Islet precursor cell (in vitro differentiated cells): ENCODE results near the gene LOXL1.
"Not testable (repeated sequence)": the region's sequence is repeated elsewhere in the genome, so short reads cannot be mapped to it uniquely, and the experiment has no call there.

ENCODE experiments used
- DNase-seq: peaks from one replicate; pipeline ENCODE4 v3.0.0-alpha.2; 2018

Gene LOXL1

DNA sequence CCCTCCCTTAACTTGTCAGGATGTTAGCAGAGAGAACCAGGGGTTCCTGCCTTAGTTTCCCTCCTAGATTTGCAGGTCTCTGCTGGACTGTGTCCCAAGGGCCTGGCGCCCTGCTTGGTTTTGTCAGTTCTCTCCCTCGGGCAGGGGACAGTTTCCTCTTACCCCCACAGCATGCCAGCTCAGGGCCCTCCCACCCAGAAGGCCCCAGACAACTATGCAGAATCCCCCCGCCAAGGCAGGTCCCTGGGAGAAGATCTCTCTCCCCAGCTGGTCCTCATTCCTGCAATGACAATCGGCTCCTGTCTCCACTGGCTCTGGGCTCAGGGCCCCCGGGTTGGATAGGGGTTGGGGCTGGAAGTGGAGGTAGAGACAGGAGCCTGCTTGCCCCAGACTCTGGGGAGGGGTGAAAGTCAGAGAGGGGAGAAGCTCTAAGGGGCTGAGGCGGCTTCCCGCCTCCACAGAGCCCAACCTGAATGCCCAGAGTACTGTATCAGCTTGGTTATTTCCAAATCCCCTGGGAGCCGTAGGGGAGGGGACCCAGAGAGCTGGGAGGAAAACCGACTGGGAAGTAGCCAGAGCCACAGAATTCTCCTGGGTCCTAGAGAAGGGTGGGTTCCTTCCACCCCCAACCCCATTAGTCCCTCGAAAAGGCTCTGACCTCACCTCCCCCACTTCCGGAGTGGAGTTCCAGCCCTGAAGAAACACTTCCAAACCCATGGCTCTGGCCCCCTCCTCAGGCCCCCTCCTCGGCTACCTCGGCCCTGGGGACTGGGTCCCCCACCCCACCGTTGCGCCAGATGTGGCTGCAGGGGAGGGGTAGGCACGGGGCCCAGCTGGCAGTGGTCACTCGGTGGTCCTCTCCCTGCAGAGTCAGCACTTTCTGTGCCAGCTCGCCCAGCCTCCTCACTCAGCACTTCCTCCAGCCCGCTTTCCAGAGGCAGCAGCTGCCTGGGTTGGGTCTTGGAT, 3.8 kb upstream of the LOXL1 start:
- DNase-seq: peak; percentile 66

DNA sequence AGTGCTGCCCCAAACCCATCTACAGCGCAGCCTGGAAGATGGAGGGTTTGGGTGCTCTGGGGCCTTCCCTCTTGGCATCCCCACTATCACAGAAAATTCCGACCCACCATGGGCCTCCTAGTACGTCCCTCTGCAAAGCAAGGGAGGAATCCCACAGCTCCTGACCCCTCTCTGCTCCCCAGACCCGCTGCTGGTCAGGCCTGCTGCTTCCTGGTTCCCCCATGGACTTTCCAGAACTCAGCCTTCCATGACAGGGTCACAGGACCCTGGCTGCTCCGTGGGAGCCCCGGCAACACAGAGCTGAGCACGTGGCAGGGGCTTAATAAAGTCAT, 3.1 kb upstream of the LOXL1 start:
- DNase-seq: no peak

DNA sequence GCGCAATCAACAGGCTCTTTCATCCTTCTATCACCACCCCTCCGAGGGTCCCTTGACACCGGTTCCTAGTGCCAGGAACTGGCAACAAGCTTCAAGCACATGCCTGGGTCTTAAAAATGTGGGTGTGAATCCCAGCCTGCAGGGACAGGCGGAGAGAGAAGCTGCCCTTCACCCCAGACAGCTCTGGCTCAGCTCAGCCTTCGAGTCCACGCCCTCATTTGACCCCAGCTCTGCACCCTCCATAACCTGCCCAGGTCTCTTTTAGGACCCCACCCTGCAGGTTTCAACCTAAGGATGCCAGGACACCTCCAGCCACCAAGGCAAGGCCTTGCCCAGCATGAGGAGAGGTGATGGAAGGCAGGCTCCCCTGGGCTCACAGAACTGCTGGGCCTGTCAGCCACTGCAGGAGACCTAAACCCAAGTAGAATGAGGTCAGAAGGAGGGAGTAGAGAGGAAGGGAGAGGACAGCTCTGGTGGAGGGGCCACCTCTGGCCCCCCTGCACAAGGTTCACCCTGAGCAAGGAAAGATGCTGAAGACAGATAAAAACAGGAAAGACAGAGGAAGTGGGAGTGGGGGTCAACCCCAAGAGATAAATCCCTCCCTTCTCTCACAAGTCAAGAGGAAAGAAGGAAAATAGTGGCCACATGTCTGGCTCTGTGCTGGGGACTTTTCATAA, 2.6 kb upstream of the LOXL1 start:
- peak; percentile 53 for DNase-seq

DNA sequence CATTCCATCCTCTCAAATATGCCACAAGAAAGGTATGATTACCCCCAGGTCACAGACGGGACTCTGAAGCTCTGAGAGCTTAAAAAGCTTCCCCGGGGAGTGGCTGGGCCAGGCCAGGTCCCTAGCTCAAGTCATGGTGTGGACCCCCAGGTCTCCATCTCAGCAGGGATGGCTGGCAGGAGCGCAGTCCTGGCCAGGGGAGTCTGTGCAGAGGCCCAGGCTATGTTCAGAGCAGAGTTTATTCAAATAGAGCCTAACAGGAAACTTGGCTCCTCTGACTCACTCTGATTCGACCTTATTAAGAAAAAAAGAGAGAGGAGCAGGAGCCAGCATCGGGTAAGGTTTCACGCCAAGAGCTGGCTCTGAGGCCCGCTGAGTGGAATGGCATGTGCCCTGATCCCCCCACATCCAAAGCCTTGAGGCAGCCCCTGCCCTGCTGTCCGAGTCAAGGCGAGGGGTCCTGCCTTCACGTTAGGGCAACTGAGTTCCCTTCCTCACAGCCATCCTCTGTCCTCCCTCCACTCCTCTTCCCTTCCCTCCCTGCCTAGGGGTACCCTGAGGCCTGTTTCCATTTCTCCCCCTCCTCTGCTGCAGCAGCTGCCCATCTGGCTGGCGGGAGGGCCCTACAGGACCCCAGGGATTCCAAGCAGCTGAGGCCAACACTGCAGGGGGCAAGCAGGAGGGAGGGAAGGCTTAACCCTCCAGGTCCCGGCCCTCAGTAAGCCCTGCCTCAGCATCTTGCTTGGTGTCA, 1.9 kb upstream of the LOXL1 start:
- DNase-seq: peak; percentile 57

DNA sequence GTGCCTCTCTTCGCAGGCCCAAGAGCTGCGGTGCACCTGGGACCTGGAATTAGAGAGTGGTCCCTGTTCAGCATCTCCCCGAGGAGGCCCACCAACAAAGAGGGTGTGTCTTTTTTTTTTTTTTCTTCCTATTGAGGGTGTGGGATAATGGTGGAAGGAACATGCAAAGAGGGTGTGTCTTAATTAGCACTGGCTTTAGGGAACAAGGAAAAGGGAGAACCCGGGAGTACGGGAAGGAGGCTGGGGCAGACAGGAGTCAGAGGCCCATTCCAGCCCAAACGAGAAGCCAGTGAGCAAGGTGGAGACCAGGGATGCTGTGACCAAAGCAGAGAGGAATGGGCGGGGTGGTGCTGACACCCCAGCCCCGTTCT, 429 bp upstream of the LOXL1 start:
- no peak for DNase-seq

DNA sequence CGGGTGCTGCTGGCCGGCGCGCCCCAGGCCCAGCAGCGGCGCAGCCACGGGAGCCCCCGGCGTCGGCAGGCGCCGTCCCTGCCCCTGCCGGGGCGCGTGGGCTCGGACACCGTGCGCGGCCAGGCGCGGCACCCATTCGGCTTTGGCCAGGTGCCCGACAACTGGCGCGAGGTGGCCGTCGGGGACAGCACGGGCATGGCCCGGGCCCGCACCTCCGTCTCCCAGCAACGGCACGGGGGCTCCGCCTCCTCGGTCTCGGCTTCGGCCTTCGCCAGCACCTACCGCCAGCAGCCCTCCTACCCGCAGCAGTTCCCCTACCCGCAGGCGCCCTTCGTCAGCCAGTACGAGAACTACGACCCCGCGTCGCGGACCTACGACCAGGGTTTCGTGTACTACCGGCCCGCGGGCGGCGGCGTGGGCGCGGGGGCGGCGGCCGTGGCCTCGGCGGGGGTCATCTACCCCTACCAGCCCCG, 777 bp downstream of the LOXL1 start:
- DNase-seq: peak; percentile 76

DNA sequence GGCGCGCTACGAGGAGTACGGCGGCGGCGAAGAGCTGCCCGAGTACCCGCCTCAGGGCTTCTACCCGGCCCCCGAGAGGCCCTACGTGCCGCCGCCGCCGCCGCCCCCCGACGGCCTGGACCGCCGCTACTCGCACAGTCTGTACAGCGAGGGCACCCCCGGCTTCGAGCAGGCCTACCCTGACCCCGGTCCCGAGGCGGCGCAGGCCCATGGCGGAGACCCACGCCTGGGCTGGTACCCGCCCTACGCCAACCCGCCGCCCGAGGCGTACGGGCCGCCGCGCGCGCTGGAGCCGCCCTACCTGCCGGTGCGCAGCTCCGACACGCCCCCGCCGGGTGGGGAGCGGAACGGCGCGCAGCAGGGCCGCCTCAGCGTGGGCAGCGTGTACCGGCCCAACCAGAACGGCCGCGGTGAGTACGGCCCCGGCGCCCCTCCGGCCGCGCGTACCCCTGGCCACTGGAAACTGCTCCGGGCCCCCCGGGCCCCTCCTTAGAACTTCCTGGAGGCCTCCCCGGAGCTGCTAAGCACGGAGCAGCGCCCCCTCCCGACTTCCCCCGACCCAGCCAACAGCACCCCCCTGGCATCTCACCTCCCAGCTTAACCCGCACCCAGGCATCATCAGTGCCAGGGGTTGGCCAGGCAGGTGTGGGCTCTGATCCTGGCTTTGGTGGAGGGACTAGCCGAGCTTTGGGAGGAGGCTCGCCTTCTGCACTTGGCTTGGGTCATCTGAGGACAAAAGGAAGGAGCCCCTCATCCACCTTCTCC, 1.4 kb downstream of the LOXL1 start:
- DNase-seq: peak; percentile 78

DNA sequence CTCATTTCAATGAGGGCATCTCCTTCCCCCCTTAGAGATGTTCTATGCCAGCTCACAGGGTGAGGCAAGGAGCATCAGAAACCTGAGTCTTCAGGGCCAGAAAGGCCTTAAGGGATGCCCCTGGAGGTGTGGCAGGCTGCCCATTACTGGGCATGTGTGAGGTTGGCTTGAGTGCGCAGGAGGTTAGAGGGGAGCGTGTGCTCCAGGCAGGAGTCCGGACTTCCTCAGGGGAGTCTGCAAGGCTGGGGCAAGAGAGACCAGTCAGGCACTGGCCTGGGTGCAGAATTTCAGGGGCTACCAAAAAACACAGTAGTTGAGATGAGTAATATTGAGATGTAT, 1.9 kb downstream of the LOXL1 start:
- DNase-seq: no peak

DNA sequence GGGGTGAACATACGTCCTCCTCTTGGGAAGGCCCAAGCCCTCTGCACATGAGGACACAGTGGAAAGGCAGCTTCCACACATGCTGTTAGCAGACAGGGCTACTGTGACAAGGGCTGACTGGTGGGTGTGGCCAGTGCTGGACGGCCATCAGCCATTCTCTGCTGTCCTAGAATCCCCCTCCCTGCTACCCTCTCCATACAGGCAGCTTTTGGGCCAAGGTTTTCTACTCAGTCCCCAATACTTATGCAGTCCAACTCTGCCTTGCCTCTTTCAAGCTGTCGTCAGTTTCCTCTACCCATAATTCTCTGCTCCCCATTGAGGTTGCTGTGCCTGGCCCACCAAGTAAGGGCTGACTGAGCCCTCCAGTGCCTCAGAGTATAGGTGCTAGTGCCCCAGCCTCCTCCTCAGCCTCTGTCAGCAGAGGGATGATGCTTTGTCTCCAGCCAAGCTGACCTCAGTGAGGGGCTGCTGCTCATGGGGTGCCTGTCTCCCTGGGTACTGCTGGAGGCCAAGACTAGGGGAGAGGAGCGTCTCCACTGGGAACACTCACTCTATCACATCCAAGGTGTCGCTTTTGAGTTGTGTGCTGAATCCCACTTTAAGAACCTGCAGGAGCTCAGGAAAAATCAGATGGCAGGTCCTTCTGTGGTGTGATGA, 2.8 kb downstream of the LOXL1 start:
- peak; percentile 64 for DNase-seq

DNA sequence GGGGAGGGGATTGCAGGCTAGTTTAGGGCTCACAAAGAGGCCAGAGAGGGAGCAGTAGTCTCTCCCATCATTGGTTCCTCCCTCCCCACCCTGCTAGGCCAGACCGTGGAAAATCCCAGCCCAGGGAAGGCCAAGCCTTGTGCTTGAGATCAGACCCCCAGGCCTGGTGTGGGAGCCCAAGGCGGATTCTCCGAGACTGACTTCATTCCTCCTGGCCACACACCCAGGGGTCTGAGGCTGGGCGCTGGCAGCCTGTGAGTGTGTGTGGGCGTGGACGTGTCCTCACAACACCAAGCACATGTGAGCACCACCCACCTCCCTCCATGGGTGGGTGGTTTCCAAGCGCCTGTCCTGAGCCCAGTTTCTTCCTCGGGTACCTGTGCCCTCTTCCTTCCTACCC, 4.1 kb downstream of the LOXL1 start:
- no peak for DNase-seq

DNA sequence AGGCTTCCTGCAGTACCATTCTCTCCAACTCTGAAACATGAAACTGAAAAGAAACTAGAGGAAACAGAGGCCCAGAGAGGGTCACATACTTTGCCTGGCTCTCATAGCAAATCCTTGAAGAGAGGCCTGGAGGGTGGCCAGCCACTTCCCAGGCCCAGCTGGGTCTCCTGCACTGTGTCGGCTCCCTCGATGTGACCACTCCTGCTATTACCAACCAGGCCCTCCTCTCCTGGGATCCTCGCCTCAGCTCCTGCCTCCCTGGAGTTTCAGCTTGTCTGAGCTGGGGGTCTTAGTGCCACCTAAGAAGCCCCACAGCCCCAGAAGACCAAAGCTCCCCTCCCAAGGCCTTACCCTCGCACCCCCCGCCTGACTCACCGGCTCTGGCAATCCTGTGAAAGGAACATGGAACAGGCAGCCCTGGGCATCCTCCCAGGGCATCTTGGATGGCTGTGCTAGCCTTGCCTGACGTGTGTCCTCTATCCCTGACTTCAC, 4.6 kb downstream of the LOXL1 start:
- DNase-seq: no peak

DNA sequence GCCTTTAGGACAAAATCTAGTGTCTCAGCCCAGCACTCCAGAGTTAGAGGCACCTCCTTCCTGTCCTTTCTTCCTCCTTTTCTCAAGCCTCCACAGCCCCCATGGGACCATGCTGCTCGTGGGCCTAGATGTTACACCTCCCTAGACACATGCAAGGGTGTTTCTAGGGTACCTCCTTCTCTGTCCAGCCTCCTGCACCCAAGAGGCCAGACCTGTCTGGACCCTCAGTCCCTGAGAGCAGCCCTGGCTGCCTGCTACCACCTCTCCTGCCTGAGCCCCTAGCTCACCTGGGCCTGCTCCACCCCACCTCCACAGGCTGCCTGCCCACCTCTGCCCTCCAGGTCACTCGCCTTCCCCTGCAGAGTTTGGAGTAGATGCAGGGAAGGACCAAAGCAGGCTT, 5.2 kb downstream of the LOXL1 start:
- no peak for DNase-seq

DNA sequence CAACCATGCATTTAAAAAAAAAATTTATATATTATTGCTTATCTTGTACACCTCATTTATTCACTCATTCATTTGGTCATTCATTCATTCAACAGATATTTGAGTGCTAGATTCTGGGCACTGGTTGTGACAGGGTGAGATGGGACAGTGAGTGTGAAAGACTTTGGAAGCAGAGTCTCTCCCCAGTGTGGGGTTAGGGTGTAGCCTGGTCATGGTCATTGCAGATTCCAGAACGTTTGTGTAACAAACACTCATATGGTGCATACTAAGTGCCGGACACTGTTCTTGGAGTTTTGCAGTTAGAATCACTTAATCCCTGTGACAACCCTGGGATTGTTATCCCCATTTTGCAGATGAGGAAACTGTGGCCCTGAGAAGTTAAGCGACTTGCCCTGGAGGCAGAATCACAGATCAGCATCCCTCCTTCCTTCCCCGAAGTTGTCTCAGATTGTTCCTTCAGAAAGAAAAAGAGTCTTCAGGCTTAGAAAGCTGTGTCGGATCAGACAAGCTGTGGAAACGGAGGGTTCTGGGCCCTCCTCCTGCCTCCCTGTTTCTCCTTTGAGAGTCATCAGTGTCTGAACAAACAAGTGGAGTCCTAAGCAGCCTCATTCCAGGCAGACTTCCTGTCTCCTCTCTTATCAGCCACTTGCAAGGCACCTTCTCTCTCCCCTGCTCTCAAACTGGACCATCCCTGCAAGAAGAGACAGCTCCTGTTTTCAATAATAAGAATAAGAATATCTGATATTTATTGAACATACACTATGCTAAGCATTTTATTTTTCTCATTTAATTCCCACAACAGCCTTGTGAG, 6.3 kb downstream of the LOXL1 start:
- no peak for DNase-seq

DNA sequence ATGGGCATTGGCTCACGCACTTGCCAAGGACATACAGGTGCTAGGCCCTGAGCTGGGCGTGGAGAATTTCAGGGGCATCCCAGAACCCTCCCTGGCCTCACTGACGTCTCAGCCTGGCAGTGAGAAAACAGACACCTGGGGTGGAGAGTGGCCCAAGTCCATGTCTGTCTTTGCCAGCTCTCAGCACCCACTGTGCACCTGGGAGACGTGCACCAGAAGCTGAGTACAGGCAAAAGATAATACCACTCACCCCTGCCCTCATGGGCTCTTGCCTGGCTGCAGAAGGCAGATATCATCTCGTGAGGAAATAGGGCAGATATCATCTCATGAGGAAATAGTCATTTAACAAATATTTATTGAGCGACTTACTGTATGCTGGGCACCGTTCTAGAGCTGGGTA, 8.0 kb downstream of the LOXL1 start:
- DNase-seq: no peak

DNA sequence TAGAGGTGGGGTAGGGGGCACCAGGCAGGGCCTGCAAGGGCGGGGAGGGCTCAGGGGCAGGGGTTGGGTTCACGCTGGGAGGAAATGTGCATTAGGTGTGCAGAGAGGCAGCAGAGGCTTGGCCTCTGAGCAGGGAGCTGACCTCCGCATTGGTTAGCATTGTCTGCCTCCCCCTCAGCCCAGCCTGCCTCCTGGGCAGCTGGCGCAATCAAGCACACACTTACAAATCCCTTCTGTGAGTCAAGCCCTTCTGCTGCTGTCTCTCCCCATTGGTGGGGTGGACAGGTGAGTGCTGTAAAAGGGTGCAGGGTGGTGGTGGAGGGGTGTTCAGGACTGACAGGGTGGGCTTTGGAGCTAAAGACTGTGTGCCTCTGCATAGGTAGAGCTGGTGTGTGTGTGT, 9.3 kb downstream of the LOXL1 start:
- DNase-seq: no peak

DNA sequence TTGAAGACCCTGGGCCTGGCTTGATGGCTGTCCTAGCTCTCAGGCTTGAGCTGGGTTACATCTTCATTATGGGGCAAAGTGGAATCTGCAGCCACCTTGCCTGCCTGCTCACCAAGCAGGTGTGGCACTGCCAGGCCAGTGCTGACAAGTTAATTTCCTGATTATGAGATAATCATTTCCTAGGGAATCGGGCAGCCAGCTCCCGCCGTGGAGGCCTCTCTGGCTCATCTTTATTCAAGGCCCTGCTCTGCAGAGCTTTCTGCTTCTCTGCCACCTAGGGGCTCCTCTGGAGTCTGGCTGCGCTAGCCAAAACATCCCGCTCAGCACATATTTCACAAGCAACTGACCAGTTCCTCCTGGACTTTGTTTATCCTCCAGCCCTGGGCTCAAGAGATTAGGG, 9.9 kb downstream of the LOXL1 start:
- DNase-seq: no peak

DNA sequence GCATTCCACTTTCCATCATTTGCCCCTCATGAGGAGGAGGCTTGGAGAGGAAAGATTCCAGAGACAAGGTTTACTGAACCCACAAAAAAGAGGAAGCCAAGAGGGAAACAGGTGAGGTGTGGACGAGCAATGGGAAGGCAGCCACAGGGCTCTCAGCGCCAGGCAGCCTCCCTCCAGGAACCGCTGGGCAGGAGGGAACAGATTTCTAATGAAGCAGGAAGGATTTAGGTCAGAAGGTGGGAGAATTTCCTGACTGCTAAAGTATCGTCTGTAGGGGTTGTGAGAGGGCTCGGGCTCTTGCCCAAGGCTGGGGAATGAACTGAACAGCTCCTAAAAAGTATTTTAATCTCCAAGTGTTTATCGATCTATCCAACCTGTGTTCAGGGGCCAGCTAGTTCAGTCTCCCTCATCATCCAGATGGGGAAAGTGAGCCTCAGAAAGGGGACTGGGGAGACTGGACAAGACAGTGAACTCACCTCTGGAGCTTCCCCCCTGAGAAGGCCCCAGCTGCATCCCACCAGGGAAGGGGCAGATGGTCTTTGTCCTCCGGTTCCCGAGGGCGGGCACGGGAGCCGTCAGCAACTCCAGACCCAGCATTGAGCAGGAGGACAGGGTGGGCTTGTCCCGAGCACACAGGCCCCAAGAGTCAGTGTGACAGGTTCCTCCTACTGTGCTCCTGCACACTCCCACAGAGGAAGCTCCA, 10.5 kb downstream of the LOXL1 start:
- no peak for DNase-seq

DNA sequence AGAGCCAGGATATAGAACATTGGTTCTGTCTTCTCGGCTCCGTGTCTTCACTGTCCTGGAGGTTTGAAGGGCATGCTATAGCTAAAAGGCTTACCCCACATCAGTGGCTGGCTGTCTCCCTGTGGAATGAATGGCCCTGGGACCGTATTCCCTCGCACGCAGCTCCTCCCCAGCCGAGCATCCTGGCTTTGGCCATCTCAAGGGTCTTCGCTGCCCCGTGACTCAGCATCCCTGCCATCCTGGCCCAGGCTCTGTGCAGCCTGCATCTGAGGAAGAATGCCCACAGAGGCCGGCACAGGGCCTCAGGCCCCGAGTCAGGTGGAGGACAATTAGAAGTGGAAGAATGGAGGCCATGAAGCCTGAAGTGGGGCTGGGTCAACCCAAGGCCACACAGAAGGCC, 11.0 kb downstream of the LOXL1 start:
- DNase-seq: no peak

DNA sequence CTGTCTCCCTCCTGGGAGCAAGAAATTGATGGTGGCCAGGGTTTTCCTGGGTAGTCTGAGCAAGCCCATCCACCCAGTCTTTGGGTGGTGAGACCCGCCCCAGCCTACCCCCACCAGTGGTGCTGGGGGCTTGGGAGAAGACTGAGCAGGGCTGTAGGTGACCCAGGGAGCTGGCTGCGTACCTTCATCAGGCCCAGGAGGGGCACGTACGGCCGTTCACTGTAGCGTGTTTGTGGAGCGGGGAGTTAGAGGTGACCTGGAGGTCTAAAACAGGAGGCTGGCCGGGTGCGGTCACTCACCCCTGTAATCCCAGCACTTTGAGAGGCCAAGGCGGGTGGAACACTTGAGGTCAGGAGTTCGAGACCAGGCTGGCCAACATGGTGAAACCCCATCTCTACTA, 11.5 kb downstream of the LOXL1 start:
- no peak for DNase-seq

DNA sequence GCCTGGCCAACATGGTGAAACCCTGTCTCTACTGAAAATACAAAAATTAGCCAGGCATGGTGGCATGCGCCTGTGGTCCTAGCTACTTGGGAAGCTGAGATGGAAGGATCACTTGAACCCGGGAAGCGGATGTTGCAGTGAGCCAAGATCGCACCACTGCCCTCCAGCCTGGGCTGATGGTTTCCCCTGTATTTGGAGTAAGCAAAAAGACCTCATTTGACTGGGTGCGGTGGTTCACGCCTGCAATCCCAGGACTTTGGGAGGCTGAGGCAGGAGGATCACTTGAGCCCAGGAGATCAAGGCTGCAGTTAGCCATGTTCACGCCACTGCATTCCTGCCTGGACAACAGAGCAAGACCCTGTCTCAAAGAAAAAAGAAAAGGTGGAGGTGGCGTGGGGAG, 12.3 kb downstream of the LOXL1 start:
- not testable (repeated sequence) for DNase-seq

DNA sequence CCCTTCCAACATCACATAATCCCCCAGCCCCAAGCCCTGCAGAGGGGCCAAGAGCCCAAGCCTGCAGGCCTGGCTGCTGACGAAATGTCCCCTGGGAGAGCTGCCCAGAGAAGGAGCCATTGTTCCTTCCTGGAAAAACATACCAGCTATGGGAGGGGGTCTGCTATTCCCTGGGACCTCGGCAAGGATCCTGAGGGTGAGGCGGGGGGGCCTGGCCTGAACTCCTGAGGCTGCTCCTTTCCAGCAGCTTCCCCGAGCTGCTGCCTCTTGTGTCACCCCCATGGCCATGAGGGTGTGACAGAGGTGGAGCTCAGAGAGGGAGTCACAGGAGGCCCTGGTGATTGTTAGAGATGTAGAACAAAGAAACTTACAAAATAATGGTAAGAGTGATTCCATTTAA, 12.9 kb downstream of the LOXL1 start:
- no peak for DNase-seq
